ENCODE results near the gene KSR2. TPM values are rescaled to one million over a fixed set of nuclear protein-coding genes. Genes with fewer than 3 reads are reported as not detected.

KSR2 gene
- total and polyA plus RNA-seq, 3 donors from 2014 or later: 2.4 to 3.8 (median 2.4) TPM

- Histone ChIP-seq H3K4me1 (no peaks in the 10 kb centered on the region), H3K9me3 (no peaks in the 10 kb centered on the region), H3K4me3 (no peak overlapping the region), H3K36me3 (ENCODE audit: low read depth, missing control alignments) (no peaks in the 10 kb centered on the region), H3K27ac (no peak overlapping the region), H3K27me3 (no peaks in the 10 kb centered on the region)
- intact Hi-C loops (cut with DNase I; ENCODE audit: low total_unique reads): no loop called here
- WGBS, 2 donors: 61 to 71% methylated on average over 6 of the region's 6 CpGs
- TF ChIP-seq CTCF (IDR thresholded peaks at IDR 0.05): no peak
- TF ChIP-seq POLR2A (IDR thresholded peaks at IDR 0.05): no peak
- DNase-seq: no peak
These were observed 147.2 kb downstream of the KSR2 start for GRCh38 chr12:117821480-117822175.

GRCh38 chr12:117820216-117820907, 148.4 kb downstream of the KSR2 start:
- H3K27ac ChIP-seq: no peak overlapping the region
- 70 to 71% methylated on average over 12 of the region's 12 CpGs for WGBS, 2 donors
- H3K36me3 ChIP-seq (ENCODE audit: low read depth, missing control alignments): no peaks in the 10 kb centered on the region
- H3K4me3 ChIP-seq: no peak overlapping the region
- intact Hi-C loops (cut with DNase I; ENCODE audit: low total_unique reads): no loop called here
- DNase-seq: no peak
- no peaks in the 10 kb centered on the region for H3K9me3 ChIP-seq
- H3K4me1 ChIP-seq: no peaks in the 10 kb centered on the region
- TF ChIP-seq CTCF (IDR thresholded peaks at IDR 0.05): no peak
- TF ChIP-seq POLR2A (IDR thresholded peaks at IDR 0.05): no peak
- H3K27me3 ChIP-seq: no peaks in the 10 kb centered on the region

GRCh38 chr12:117819160-117819559, 149.6 kb downstream of the KSR2 start:
- DNase-seq: no peak
- Histone ChIP-seq H3K27ac (no peak overlapping the region), H3K36me3 (ENCODE audit: low read depth, missing control alignments) (no peaks in the 10 kb centered on the region), H3K4me3 (no peak overlapping the region), H3K4me1 (no peaks in the 10 kb centered on the region), H3K27me3 (no peaks in the 10 kb centered on the region), H3K9me3 (no peaks in the 10 kb centered on the region)
- WGBS, 2 donors: 51 to 52% methylated on average over 3 to 4 of the region's 4 CpGs
- no peak for TF ChIP-seq POLR2A (IDR thresholded peaks at IDR 0.05)
- intact Hi-C loops (cut with DNase I; ENCODE audit: low total_unique reads): no loop called here

- H3K27me3 ChIP-seq: no peaks in the 10 kb centered on the region
- no peaks in the 10 kb centered on the region for H3K36me3 ChIP-seq (ENCODE audit: low read depth, missing control alignments)
- WGBS, 2 donors: 42 to 45% methylated on average over 5 of the region's 5 CpGs
- intact Hi-C loops (cut with DNase I; ENCODE audit: low total_unique reads): no loop called here
- DNase-seq: no peak
- no peaks in the 10 kb centered on the region for H3K4me1 ChIP-seq
- no peak overlapping the region for H3K4me3 ChIP-seq
- H3K9me3 ChIP-seq: no peaks in the 10 kb centered on the region
- TF ChIP-seq CTCF (IDR thresholded peaks at IDR 0.05): no peak
- TF ChIP-seq POLR2A (IDR thresholded peaks at IDR 0.05): no peak
- no peak overlapping the region for H3K27ac ChIP-seq
These were observed 150.4 kb downstream of the KSR2 start for GRCh38 chr12:117818400-117818799.

- no peak overlapping the region for H3K4me3 ChIP-seq
- intact Hi-C loops (cut with DNase I; ENCODE audit: low total_unique reads): no loop called here
- TF ChIP-seq POLR2A (IDR thresholded peaks at IDR 0.05) (no peak), CTCF (IDR thresholded peaks at IDR 0.05) (no peak)
- DNase-seq: no peak
- no peaks in the 10 kb centered on the region for H3K9me3 ChIP-seq
- WGBS, 2 donors: 74 to 91% methylated on average over 3 of the region's 3 CpGs
- H3K36me3 ChIP-seq (ENCODE audit: low read depth, missing control alignments): no peaks in the 10 kb centered on the region
- H3K27me3 ChIP-seq: no peaks in the 10 kb centered on the region
- no peaks in the 10 kb centered on the region for H3K4me1 ChIP-seq
- no peak overlapping the region for H3K27ac ChIP-seq
These were observed 159.3 kb downstream of the KSR2 start for GRCh38 chr12:117809509-117809908.

Data from testis (tissue), 3 donors.